GF-D8 (cell line): ENCODE measurements around the gene C19orf33.
"Not testable (repeated sequence)": the region's sequence is repeated elsewhere in the genome, so short reads cannot be mapped to it uniquely, and the experiment has no call there.

Experiments
- DNase-seq: peaks from one replicate; lab custom pipeline; 2025; lab: John Stamatoyannopoulos, UW

The C19orf33 gene

DNA sequence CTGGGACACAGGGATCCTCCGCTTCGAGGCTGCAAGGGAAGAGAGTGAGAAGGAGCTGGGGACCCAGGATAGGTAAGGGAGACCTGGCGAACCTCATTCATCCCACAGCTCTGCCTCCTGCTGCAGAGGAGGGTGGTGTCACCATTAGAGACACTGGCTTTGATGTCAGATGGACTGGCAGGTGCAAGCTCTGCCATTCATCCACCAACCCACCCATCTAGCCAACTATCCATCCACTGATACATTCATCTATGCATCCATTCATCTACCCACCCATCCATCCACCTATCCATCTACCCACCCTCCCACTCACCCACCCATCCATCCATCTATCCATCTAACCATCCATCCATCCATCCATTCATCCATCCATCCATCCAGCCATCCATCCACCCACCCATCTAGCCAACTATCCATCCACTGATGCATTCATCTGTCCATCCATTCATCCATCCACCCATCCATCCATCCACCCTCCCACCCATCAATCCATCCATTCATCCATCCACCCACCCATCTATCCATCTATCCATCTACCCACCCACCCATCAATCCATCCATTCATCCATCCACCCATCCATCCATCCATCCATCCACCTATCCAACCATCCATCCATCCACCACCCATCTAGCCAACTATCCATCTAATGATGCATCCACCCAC is 5.7 kb downstream of the C19orf33 start:
- DNase-seq = no peak

DNA sequence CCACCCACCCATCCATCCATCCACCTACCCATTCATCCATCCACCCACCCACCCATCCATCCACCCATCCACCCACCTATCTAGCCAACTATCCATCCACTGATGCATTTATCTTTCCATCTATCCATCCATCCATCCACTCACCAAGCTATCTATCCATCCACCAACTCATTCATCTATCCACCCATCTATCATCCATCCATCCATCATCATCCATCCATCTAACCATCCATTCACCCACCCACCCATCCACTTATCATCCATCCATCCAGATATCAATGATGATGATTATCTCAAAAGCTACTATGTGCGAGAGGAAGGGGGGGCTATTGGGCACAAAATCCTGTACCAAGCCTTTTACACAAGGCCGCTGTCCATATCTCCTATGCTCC is 6.2 kb downstream of the C19orf33 start:
- no peak for DNase-seq

DNA sequence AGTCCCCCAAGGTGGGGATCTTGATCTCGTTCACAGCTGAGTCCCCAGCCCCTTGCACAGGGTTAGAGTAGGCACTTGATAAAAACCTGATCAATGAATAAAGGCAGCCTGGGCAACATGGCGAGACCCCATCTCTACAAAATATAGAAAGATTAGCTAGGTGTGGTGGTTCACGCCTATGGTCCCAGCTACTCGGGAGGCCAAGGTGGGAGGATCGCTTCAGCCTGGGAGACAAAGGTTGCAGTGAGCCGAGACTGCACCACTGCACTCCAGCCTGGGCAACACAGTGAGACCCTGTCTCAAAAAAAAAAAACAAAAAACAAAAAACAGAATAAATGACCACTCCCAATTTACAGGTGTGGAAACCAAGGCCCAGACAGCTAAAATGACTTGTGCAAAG is 6.9 kb downstream of the C19orf33 start:
- no peak for DNase-seq

DNA sequence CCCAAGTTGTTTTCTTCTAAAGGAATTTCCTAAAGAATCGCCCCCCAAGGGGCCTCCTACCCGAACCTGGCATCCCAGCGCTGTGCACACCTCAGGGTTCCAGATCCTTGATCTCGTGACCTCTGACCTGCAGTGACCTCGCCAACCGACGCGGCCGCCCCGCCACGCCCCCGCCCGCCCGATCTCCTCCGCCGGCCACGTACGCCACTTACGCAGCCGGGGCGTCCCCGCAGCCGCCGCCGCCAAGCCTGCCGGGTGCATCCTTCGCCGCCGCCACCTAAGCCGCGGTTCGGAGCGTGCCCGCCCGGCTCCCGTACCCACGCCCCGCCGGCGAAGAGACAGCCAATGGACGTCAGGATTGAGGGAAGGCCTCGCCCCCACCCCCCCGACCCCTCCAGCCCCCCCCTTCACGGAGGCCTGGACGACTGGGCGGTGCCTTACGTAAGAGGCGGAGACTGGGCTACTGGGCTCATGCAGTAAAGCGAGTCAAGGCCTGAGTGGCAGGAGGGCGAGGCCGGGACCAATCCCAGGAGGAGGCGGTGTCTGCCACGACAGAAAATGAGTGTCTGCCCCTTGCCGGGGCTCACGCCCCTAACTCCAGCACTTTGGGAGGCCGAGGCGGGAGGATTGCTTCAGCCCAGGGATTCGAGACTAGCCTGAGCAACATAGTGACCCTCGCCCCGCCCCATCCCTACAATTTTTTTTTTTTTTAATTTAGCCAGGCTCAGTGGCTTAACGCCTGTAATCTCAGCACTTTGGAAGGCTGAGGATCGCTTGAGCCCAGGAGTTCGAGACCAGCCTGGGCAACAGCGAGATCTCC is 11.8 kb downstream of the C19orf33 start, which contains the start of gene YIF1B:
Gene YIF1B, minus strand, starts transcription at position 291 of the 820 bp plus-strand sequence. Its CDS starts 30 bp downstream, at position 261.
- DNase-seq = peak; percentile 96

DNA sequence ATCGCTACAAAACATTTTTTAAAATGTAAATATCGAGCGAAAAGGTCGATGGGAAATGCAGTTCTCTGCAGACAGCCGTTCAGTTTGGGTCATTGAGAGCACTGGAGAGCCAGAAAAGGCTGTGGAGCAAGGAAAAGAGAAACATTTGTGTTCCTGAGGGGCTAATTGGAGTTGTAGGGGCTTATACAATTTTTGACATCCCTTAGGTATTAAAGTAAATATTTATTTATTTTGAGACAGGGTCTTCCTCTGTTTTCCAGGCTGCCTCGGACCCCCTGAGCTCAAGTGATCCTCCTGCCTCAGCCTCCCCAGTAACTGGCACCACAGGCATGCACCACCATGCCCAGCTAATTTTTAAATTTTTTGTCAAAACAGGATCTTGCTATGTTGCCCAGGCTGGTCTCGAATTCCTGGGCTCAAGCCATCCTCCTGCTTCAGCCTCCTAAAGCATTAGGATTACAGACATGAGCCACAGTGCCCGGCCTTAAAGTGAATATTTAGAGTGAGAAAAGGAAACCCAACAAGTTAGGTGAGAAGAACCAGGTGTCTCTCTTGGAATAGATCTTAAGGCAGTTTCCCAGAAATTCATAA is 12.5 kb downstream of the C19orf33 start:
- DNase-seq = no peak

DNA sequence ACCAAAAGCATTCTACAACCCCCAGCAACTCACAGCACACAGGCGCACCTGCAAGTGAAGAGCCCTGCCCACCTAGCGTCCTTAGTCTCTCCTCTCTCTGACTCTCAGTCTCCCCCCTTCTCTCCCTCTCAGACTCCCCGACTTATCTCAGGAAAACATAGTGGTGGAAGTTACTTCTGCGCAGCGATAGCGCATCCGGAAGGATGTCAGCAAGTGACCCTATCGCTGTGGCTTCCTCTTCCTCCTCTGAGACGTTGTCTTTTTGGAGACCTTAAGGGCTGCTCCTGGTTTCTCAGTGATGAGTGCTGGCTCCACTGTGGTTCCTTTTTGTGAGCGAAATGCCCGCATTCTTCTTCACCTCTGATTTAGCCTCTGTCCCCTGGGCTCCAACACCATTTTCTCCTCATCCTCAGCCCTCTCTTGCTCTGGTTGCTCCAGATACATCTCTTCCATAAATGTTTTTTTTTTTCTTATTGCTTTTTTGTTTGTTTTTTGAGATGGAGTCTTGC is 13.1 kb downstream of the C19orf33 start:
- DNase-seq = peak; percentile 93

DNA sequence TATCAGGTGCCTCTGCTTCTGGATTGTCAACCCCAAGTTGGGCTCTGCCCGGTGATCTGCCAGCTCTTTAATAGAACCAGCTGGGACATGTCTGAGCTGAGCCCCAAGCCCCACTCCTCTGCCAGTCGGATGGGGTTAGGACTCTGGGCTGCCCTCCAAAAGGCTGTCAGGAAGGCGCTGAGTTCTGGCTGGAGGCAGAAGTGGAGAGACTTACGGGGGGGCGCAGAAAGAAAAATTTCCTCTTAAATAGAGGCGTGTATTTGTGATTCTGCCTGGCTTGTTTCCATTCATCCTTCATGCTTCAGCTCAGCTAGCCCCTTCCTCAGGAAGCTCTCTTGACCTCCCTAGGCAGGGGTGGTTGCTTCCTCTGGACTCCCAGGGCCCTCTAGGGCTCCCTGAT is 14.6 kb downstream of the C19orf33 start:
- no peak for DNase-seq

DNA sequence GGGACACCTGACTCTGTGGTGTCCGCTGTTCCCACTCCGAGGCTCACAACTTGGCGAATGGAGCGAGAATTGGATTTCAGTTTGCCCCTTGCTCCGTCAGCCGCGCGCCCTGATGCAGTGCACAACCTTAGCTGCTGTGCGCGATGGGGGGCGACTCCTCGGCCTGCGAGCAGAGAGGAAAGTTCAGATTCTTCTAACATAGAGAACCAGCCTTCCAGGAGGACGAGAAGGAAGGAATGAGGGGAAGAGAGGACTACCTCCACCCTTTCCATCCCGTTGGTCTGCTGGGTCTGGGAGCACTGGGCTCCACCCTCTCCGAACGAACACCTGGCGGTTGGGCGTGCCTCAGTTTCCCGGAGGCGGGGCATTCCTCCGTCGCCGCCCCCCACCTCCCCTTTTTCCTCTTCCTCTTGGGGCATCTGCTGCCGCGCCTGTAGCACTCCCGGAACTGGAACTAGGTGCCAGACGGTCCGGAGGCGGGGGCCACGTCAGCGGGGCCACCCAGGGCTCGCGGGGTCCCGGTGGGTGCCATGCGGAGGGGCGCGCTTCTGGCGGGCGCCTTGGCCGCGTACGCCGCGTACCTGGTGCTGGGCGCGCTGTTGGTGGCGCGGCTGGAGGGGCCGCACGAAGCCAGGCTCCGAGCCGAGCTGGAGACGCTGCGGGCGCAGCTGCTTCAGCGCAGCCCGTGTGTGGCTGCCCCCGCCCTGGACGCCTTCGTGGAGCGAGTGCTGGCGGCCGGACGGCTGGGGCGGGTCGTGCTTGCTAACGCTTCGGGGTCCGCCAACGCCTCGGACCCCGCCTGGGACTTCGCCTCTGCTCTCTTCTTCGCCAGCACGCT is 15.6 kb downstream of the C19orf33 start, which contains the start of gene KCNK6:
Gene KCNK6, plus strand, starts transcription at position 425 of the 838 bp plus-strand sequence. Its CDS starts 106 bp downstream, at position 531.
- no peak for DNase-seq

DNA sequence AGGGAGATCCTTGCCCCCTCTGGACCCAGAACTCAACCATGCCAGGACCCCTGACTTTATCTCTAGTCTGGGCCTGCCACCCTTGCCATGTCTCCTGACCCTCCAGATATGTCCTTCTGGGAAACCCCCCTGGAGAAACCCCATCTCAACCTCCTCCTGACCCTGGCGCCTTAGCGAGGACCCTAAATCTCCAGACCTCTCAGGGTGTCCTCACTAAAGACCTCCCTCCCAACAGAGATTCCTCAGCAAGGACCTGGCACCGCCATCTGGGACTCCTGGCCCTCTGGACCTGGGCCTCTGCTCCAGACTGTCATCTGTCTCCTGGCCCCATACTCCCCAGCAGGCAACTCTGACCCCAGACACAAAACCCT is 16.9 kb downstream of the C19orf33 start:
- DNase-seq = no peak

DNA sequence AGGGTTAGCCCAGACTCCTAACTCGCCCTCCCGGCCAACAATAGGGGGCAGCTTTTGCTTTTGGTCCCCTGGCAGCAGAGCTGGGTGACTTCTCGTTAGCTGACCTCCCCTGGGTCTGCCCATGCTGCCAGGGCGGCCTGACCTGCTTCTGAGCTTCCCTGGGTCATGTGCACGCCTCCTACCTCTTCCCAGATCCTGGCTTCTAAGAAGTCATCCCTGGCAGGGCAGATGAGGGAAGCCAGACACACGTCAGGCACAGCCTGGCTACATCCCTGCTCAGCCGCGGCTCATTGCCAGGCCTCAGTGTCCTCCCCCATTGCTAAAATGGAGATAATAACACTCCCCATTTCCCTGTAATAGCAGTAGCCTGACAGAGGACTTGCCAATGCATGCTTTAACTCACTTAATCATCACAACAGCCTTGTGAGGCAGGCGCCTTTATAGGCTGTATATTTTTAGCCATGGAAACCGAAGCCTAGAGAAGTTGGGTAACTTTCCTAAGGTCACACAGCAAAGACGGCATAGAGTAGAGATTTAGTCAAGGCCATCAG is 17.7 kb downstream of the C19orf33 start:
- no peak for DNase-seq

DNA sequence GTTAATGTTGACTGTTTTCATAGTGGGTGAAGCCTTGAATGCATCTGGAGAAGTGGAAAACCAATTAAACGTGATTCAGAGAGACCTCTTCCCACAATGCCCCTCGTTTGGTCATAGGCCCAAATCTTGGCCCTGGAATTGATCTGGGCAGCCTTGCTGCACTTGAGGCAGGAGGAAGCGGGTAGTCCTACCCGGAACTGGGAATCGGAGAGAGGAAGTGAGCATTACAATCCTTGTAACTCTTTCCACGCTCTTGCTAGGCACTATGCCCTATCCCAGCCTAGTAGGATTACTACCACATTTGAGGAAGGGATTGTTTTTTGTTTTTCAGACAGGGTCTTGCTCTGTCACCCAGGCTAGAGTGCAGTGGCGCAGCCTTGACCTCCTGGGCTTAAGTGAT is 19.2 kb downstream of the C19orf33 start:
- no peak for DNase-seq

DNA sequence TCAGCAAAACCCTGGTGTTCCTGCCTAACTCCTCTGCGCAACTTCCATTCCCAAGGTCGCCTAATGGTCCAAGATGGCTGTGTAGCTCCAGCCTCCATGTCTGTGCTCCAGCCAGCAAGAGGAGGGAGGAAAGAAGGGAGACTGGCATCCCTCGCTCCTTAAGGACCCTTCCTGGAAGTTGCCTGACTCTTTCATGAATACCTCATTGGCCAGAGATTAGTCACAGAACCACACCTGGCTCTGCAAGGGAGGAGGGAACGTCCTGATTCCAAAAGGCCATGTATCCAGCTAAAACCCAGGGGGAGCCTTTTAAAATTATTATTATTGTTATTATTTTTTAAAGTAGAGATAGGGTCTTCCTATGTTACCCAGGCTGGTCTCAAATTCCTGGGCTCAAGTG is 20.4 kb downstream of the C19orf33 start:
- no peak for DNase-seq

DNA sequence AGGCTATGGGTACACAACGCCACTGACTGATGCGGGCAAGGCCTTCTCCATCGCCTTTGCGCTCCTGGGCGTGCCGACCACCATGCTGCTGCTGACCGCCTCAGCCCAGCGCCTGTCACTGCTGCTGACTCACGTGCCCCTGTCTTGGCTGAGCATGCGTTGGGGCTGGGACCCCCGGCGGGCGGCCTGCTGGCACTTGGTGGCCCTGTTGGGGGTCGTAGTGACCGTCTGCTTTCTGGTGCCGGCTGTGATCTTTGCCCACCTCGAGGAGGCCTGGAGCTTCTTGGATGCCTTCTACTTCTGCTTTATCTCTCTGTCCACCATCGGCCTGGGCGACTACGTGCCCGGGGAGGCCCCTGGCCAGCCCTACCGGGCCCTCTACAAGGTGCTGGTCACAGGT is 22.5 kb downstream of the C19orf33 start:
- no peak for DNase-seq

DNA sequence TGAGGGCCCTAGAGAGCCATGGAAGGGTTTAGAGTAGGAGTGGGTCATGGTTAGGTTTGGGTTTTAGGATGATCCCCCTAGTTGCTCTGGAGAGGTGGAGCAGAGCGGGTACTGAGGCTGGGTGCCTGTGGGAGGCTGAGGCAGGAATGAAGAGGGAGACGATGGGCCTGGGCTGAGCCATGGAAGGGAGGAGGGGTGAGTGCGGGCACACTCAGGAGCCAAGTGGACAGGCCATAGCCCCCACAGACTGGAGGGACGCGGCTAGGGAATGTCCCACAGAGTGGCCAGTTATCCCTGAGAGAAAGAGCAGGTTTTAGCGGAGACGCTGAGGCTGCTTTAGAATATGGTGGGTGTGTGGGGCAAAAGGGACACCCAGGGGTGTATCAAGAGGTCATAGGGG is 25.6 kb downstream of the C19orf33 start:
- no peak for DNase-seq

DNA sequence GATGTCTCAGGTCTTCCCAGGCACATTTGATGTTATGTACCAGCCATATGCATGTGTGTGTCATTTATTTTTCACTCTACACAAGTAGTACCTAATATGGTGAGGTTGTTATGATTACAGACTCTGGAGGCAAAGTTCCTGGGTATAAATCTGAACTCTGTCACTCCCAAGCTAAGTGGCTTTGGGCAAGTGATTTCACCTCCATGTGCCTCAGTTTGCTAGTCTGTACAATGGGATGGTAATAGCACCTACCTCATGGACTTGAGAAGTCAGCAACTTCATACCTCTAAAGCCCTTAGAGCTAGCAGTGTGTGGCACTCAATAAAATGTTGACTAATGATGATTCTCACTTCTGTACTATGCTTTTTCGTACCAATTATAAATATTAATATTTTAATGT is 27.7 kb downstream of the C19orf33 start:
- no peak for DNase-seq

DNA sequence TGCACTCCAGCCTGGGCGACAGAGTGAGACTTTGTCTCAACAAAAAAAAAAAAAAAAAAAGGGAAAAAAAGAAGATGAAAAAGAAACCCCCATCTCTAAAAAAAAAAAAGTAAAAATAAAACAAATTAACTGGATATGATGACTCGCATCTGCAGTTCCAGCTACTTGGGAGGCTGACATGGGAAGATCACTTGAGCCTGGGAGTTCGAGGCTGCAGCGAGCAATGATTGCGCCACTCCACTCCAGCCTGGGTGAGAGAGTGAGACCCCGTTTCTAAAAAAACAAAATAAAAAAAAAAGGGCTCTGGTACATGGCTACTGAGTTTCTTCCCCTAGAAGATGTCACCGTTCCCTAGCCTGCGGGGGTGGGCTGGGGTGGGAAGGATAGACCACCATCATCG is 29.2 kb downstream of the C19orf33 start:
- no peak for DNase-seq

DNA sequence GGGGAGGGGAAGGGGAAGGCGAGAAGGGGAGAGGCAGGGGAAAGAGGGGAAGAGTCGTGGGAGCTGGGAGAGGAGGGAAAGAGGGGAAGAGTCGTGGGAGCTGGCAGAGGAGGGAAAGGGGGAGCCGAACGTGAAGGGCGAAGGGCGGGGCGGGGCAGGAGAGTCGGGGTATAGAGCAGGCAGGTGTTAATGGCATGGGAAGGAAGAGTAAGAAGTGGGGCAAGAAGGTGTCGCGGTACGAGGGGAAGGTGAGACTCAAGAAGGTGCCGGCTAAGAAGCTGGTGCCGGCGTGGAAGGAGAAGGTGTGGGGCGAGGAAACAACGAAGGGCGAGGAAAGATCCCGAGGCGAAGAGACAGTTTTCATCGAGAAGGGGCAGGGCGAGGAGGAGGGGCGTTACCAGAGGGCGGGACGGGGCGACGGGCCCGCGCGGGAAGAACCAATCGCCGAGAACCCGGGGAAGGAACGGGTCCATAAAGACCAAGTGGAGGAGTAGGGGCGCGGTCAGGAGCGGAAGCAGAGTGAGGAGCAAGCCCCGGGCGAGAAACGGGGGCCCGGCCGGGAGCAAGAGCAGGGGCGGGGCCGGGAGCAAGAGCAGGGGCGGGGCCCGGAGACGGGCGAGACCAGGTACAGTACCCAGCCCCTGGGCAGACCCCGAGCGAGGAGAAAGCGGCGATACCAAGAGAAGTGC is 32.0 kb downstream of the C19orf33 start:
- peak; percentile 91 for DNase-seq

DNA sequence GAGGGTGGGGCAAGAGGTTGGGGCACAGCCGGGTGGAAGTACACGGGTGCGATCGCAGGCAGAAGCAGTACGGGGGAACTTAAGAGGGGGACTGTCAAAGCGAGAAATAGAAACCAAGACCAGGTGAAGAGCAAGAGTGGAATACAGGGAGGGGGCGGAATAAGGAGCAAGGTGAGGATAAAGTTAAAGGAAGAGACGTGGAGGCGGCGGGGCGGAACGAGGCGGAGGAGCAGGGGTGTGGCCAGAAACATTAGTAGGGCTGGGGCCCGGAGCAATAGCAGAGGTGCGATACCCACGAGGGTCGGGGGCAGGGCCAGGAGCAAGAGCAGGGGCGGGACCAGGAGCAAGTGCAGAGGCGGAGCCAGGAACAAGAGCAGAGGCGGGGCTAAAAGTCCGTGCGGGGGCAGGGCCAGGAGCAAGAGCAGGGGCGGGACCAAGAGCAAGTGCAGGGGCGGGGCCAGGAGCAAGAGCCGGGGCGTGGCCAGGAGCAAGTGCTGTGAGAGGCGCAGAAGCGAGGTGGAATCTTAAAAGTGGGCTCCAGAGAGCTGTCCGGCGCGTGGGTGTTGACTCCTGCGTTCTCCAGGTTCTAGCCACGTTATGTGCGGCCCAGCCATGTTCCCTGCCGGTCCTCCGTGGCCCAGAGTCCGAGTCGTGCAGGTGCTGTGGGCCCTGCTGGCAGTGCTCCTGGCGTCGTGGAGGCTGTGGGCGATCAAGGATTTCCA is 32.7 kb downstream of the C19orf33 start:
- DNase-seq = peak; percentile 78

DNA sequence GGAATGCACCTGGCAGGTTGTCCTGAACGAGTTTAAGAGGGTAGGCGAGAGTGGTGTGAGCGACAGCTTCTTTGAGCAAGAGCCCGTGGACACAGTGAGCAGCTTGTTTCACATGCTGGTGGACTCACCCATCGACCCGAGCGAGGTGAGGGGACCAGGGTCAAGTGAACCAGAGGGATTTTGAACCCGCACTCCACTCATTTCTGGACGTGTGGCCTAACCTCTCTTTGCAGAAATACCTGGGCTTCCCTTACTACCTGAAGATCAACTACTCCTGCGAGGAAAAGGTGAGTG is 33.3 kb downstream of the C19orf33 start:
- DNase-seq = no peak

DNA sequence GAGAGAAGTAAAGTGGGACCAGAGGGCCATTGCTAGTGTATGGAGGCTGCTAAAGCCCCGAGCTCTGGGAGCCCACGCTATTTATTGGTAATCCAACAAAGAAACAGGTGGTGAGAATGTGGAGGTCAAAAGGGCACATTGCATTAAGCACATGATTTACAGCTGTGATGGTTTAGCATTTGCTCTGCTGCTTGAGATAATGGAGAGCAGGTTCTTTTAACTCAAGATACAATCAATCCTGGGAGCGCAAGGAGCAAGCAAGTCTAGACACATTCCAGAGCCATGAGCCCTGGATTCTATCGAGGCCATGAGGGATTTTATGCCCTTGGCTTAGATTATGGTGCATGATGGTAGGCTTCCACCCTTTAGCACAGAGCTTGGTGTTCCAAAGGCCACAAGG is 35.0 kb downstream of the C19orf33 start:
- DNase-seq = not testable (repeated sequence)

DNA sequence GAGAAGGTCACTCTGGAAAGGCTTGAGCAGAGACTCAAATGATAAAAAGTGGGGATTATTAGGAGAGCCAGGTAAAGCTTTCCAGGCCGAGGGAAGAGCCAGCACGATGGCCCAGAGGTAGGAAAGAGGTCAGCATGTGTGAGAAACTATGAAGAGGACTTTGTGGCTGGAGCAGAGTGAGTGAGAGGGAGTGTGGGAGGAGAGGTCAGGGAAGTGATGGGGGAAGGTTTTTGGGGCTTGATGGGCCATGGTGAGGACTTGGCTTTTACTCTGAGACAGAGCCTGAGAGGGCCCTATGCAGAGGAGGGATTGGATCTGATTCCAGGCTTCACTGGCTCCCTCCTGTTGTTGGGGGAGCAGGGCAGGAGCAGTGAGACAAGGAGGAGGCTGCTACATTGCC is 36.9 kb downstream of the C19orf33 start:
- no peak for DNase-seq
